ENCODE results near the gene CFAP221.

The CFAP221 gene

GRCh38 chr2:119646149-119646548 is 101.9 kb downstream of the CFAP221 start:
- H4K20me1 ChIP-seq (ENCODE audit: low read depth, low read length), result no peaks in the 10 kb centered on the region
- no peaks in the 10 kb centered on the region for H3K79me2 ChIP-seq (ENCODE audit: insufficient read depth, low read length)
- H3K27ac ChIP-seq (ENCODE audit: low read depth, low read length), result no peak overlapping the region

GRCh38 chr2:119647440-119648169 is 103.4 kb downstream of the CFAP221 start:
- no peaks in the 10 kb centered on the region for H3K36me3 ChIP-seq (ENCODE audit: low read length)
- H3K27me3 ChIP-seq (ENCODE audit: low read length), result no peaks in the 10 kb centered on the region
- no peak overlapping the region for H3K4me3 ChIP-seq (ENCODE audit: insufficient read depth, low read length, poor library complexity, severe bottlenecking)
- no peak overlapping the region for H3K27ac ChIP-seq (ENCODE audit: low read depth, low read length)
- TF ChIP-seq EZH2phosphoT487 (conservative IDR thresholded peaks at IDR 0.05; ENCODE audit: low read length), result no peak
- H3K79me2 ChIP-seq (ENCODE audit: insufficient read depth, low read length), result no peaks in the 10 kb centered on the region
- H3K9me2 ChIP-seq (replicated peaks; ENCODE audit: insufficient read depth, low read length), result no peaks in the 10 kb centered on the region
- H3K4me2 ChIP-seq (ENCODE audit: low read depth, low read length, poor library complexity, severe bottlenecking), result peak overlapping the region; percentile 24
- no peaks in the 10 kb centered on the region for H3F3A ChIP-seq (ENCODE audit: insufficient read depth)
- no peaks in the 10 kb centered on the region for H4K20me1 ChIP-seq (ENCODE audit: low read depth, low read length)
- no peak overlapping the region for H3K9ac ChIP-seq (ENCODE audit: low read length)
- H3K9me3 ChIP-seq (ENCODE audit: insufficient read depth, low read length), result peaks cover 4% of the 10 kb centered on the region; the same call in 1 of the 2 replicates
- no peak overlapping the region for H2AFZ ChIP-seq (ENCODE audit: low read depth, low read length, severe bottlenecking)

More at GRCh38 chr2:119646149-119646548, 101.9 kb downstream of the CFAP221 start:
- no peak overlapping the region for H3K9ac ChIP-seq (ENCODE audit: low read length)
- no peaks in the 10 kb centered on the region for H3K9me2 ChIP-seq (replicated peaks; ENCODE audit: insufficient read depth, low read length)
- H3K27me3 ChIP-seq (ENCODE audit: low read length), result no peaks in the 10 kb centered on the region
- H3K36me3 ChIP-seq (ENCODE audit: low read length), result no peaks in the 10 kb centered on the region
- no peak overlapping the region for H3K4me3 ChIP-seq (ENCODE audit: insufficient read depth, low read length, poor library complexity, severe bottlenecking)
- no peak overlapping the region for H3K4me2 ChIP-seq (ENCODE audit: low read depth, low read length, poor library complexity, severe bottlenecking)
- no peaks in the 10 kb centered on the region for H3F3A ChIP-seq (ENCODE audit: insufficient read depth)
- H2AFZ ChIP-seq (ENCODE audit: low read depth, low read length, severe bottlenecking), result no peak overlapping the region
- H3K9me3 ChIP-seq (ENCODE audit: insufficient read depth, low read length), result peaks cover 4% of the 10 kb centered on the region; the same call in 1 of the 2 replicates
- no peak for TF ChIP-seq CTCF (IDR thresholded peaks at IDR 0.05; ENCODE audit: insufficient read depth, low read length, poor library complexity, severe bottlenecking)
- TF ChIP-seq EZH2phosphoT487 (conservative IDR thresholded peaks at IDR 0.05; ENCODE audit: low read length), result no peak

- no peaks in the 10 kb centered on the region for H3K79me2 ChIP-seq (ENCODE audit: insufficient read depth, low read length)
- peaks cover 4% of the 10 kb centered on the region; the same call in 1 of the 2 replicates for H3K9me3 ChIP-seq (ENCODE audit: insufficient read depth, low read length)
- H3K4me2 ChIP-seq (ENCODE audit: low read depth, low read length, poor library complexity, severe bottlenecking), result no peak overlapping the region
- no peaks in the 10 kb centered on the region for H3K27me3 ChIP-seq (ENCODE audit: low read length)
- H3K9ac ChIP-seq (ENCODE audit: low read length), result no peak overlapping the region
- H3K27ac ChIP-seq (ENCODE audit: low read depth, low read length), result no peak overlapping the region
- TF ChIP-seq EZH2phosphoT487 (conservative IDR thresholded peaks at IDR 0.05; ENCODE audit: low read length), result no peak
- TF ChIP-seq CTCF (IDR thresholded peaks at IDR 0.05; ENCODE audit: insufficient read depth, low read length, poor library complexity, severe bottlenecking), result no peak
- H3K9me2 ChIP-seq (replicated peaks; ENCODE audit: insufficient read depth, low read length), result no peaks in the 10 kb centered on the region
- no peak overlapping the region for H2AFZ ChIP-seq (ENCODE audit: low read depth, low read length, severe bottlenecking)
- H3K36me3 ChIP-seq (ENCODE audit: low read length), result no peaks in the 10 kb centered on the region
- H3K4me3 ChIP-seq (ENCODE audit: insufficient read depth, low read length, poor library complexity, severe bottlenecking), result no peak overlapping the region
- H4K20me1 ChIP-seq (ENCODE audit: low read depth, low read length), result no peaks in the 10 kb centered on the region
- no peaks in the 10 kb centered on the region for H3F3A ChIP-seq (ENCODE audit: insufficient read depth)
Observed at GRCh38 chr2:119649364-119649917, 105.2 kb downstream of the CFAP221 start.

- H3K4me3 ChIP-seq (ENCODE audit: insufficient read depth, low read length, poor library complexity, severe bottlenecking), result no peak overlapping the region
- H3K9me2 ChIP-seq (replicated peaks; ENCODE audit: insufficient read depth, low read length), result no peaks in the 10 kb centered on the region
- H3K27me3 ChIP-seq (ENCODE audit: low read length), result no peaks in the 10 kb centered on the region
- TF ChIP-seq EZH2phosphoT487 (conservative IDR thresholded peaks at IDR 0.05; ENCODE audit: low read length) (no peak), CTCF (IDR thresholded peaks at IDR 0.05; ENCODE audit: insufficient read depth, low read length, poor library complexity, severe bottlenecking) (no peak)
- no peak overlapping the region for H3K9ac ChIP-seq (ENCODE audit: low read length)
- no peaks in the 10 kb centered on the region for H3F3A ChIP-seq (ENCODE audit: insufficient read depth)
- H2AFZ ChIP-seq (ENCODE audit: low read depth, low read length, severe bottlenecking), result no peak overlapping the region
- H3K36me3 ChIP-seq (ENCODE audit: low read length), result no peaks in the 10 kb centered on the region
- H3K4me2 ChIP-seq (ENCODE audit: low read depth, low read length, poor library complexity, severe bottlenecking), result no peak overlapping the region
- no peaks in the 10 kb centered on the region for H3K79me2 ChIP-seq (ENCODE audit: insufficient read depth, low read length)
- H3K27ac ChIP-seq (ENCODE audit: low read depth, low read length), result no peak overlapping the region
- H3K9me3 ChIP-seq (ENCODE audit: insufficient read depth, low read length), result peaks cover 4% of the 10 kb centered on the region; the same call in 1 of the 2 replicates
- no peaks in the 10 kb centered on the region for H4K20me1 ChIP-seq (ENCODE audit: low read depth, low read length)
Observed at GRCh38 chr2:119650206-119650605, 106.0 kb downstream of the CFAP221 start.

Data from SU-DHL-6 (cell line).